ENCODE measurements around the gene PDE3A. TPM values are rescaled to one million over a fixed set of nuclear protein-coding genes. Genes with fewer than 3 reads are reported as not detected.

The PDE3A gene
- total and polyA plus RNA-seq, 7 donors: 0.53 to 4.1 (median 2.1) TPM

DNA sequence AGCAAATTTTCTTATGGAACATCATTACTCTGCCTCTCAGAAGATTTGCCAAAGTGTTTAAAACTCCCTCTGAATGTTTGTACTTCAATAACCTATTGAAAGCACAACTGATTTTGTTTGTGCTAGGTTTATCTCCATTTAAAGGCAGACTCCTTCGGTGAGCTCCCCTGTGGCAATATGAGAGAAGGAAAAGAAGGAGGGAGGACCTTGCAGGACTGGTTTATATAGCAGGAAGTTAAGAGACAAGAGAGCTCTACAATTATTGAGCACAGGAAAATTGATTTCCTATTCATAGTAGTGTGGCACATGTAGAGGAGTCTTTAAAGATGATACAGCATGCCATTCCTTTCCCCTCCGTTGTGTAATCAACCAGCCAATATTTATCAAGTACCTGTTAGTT lies 75.5 kb downstream of the PDE3A start:
- intact Hi-C loops (cut with DNase I): no loop called here
- WGBS, 3 donors: 65 to 75% (median 72%) methylated on average over 2 of the region's 2 CpGs
- DNase-seq (no peak), ATAC-seq (no peak)
- Histone ChIP-seq H3K9me3 (no peaks in the 10 kb centered on the region), H3K4me3 (no peak overlapping the region), H3K27me3 (ENCODE audit: insufficient read depth in 3 of 3, low read length in 2 of 3) (no peaks in the 10 kb centered on the region), H3K36me3 (ENCODE audit: insufficient read depth in 1 of 2, low read depth in 1 of 2) (no peaks in the 10 kb centered on the region), H3K4me1 (peaks cover 6% of the 10 kb centered on the region), H3K27ac (no peak overlapping the region)
- TF ChIP-seq, protein P1, sequence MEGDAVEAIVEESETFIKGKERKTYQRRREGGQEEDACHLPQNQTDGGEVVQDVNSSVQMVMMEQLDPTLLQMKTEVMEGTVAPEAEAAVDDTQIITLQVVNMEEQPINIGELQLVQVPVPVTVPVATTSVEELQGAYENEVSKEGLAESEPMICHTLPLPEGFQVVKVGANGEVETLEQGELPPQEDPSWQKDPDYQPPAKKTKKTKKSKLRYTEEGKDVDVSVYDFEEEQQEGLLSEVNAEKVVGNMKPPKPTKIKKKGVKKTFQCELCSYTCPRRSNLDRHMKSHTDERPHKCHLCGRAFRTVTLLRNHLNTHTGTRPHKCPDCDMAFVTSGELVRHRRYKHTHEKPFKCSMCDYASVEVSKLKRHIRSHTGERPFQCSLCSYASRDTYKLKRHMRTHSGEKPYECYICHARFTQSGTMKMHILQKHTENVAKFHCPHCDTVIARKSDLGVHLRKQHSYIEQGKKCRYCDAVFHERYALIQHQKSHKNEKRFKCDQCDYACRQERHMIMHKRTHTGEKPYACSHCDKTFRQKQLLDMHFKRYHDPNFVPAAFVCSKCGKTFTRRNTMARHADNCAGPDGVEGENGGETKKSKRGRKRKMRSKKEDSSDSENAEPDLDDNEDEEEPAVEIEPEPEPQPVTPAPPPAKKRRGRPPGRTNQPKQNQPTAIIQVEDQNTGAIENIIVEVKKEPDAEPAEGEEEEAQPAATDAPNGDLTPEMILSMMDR (IDR thresholded peaks at IDR 0.05): no peak

DNA sequence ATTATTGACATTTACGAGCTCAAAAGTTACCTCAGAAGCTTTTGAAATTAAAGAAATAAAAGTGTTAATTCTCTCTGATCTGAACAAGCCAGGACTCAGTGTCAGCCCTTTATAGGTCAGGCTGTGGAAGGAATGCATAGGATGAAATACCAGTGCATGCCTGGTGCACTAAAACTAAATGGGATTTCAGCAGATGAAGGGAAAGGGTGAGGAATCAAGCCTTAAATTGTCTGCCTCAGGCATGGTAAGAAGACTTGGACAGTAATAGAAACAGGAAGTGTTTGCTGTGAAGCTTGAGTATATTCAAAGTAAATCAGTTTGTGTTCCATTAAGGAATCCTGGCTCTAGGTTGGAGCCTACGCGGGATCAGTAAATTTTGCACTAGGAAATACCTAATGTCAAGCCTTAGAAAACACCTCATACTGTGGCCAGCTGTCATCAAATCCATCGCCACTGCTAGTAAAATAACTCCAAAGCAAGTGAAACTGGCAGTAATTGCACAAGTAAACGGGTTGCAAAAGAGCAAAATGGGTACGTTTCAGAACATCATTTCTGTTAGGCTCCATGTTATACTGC lies 76.3 kb downstream of the PDE3A start:
- Histone ChIP-seq H3K4me1 (peaks cover 6% of the 10 kb centered on the region), H3K36me3 (ENCODE audit: insufficient read depth in 1 of 2, low read depth in 1 of 2) (no peaks in the 10 kb centered on the region), H3K9me3 (no peaks in the 10 kb centered on the region), H3K4me3 (no peak overlapping the region), H3K27me3 (ENCODE audit: insufficient read depth in 3 of 3, low read length in 2 of 3) (no peaks in the 10 kb centered on the region), H3K27ac (no peak overlapping the region)
- DNase-seq (no peak), ATAC-seq (no peak)
- TF ChIP-seq, protein P1 (IDR thresholded peaks at IDR 0.05): no peak
- intact Hi-C loops (cut with DNase I): no loop called here
- 78 to 87% (median 80%) methylated on average over 6 of the region's 6 CpGs for WGBS, 3 donors

DNA sequence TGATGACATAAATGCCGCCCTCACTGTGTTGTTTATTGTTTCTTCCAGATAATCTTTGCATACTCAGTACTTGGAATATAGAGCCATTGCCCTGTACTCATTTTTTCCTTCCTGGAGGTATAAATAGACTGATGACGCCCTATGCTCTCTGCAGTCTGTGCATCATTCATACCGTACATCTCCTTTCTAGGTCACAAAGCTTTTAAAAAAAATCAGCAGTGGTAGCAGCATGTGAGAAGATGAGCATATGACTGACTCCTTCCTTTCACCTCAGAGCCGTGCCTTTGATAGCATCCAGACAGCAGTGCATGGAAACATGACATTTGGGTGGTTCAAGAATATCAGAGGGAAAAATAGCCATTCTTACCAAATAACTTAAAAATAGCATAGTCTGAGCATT lies 77.3 kb downstream of the PDE3A start:
- WGBS, 3 donors: 51 to 70% (median 62%) methylated on average over 4 of the region's 4 CpGs
- H3K27me3 ChIP-seq (ENCODE audit: insufficient read depth in 3 of 3, low read length in 2 of 3): no peaks in the 10 kb centered on the region
- TF ChIP-seq, protein P1 (IDR thresholded peaks at IDR 0.05): no peak
- peak in 3 of 4 donors; percentile 69 to 91 (median 90) for ATAC-seq
- no peak overlapping the region for H3K4me3 ChIP-seq
- H3K9me3 ChIP-seq: no peaks in the 10 kb centered on the region
- no peak overlapping the region for H3K27ac ChIP-seq
- H3K4me1 ChIP-seq: peaks cover 6% of the 10 kb centered on the region
- H3K36me3 ChIP-seq (ENCODE audit: insufficient read depth in 1 of 2, low read depth in 1 of 2): no peaks in the 10 kb centered on the region
- intact Hi-C loops (cut with DNase I): no loop called here
- DNase-seq: no peak

DNA sequence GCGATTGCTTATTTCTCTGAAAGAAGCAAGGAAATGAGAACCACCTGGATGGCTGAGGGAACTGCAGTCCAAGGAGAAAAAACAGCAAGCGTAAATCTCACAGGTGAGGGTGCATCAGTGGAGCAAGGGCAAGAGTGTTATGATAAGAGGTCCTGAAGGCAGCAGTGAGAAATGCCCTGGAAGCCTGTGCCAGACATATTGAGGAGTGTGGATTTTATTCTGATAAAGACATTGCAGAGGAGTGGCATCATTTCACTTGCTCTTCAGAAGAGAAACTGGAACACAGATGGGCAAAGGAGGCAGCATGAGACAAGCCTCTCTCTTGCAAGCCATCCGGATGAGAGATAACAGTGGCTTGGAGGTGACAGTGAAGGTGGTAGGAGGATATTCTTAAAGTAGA lies 78.5 kb downstream of the PDE3A start:
- no peak overlapping the region for H3K4me3 ChIP-seq
- no peaks in the 10 kb centered on the region for H3K36me3 ChIP-seq (ENCODE audit: insufficient read depth in 1 of 2, low read depth in 1 of 2)
- no peak for ATAC-seq
- no peaks in the 10 kb centered on the region for H3K27me3 ChIP-seq (ENCODE audit: insufficient read depth in 3 of 3, low read length in 2 of 3)
- no peak for DNase-seq
- intact Hi-C loops (cut with DNase I): no loop called here
- no peaks in the 10 kb centered on the region for H3K9me3 ChIP-seq
- H3K27ac ChIP-seq: no peak overlapping the region
- WGBS, 3 donors: 91 to 96% (median 95%) methylated on average over 3 of the region's 3 CpGs
- peaks cover 6% of the 10 kb centered on the region for H3K4me1 ChIP-seq
- TF ChIP-seq, protein P1 (IDR thresholded peaks at IDR 0.05): no peak

DNA sequence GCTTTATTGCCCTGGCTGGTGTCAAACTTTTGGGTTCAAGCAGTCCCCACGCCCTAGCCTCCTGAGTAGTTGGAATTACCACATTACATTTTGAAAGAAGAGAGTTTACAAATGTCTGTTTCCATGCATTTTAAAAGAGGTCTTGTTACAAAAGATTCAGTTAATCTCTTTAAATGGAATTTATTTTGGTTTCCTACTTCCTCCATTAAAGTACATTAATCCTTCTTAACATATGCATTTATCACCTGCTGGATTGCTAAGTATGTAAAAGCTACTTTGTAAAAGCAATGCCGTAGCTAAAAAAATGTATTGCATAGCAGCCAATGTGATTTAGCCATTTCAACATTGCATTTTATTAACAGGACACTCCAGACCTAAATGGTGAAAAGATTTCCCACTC lies 80.4 kb downstream of the PDE3A start:
- intact Hi-C loops (cut with DNase I): no loop called here

More for the DNA sequence above, 80.4 kb downstream of the PDE3A start:
- Histone ChIP-seq H3K27ac (no peak overlapping the region), H3K9me3 (no peaks in the 10 kb centered on the region), H3K4me1 (peaks cover 6% of the 10 kb centered on the region), H3K4me3 (no peak overlapping the region), H3K36me3 (ENCODE audit: insufficient read depth in 1 of 2, low read depth in 1 of 2) (no peaks in the 10 kb centered on the region), H3K27me3 (ENCODE audit: insufficient read depth in 3 of 3, low read length in 2 of 3) (no peaks in the 10 kb centered on the region)
- TF ChIP-seq, protein P1 (IDR thresholded peaks at IDR 0.05): no peak
- ATAC-seq (no peak), DNase-seq (no peak)
- WGBS, 3 donors: 80 to 84% (median 81%) methylated on average over 2 of the region's 2 CpGs

All from psoas muscle (tissue), 8 donors.